Inflammatory macrophage treated with lipopolysaccharide for 4 hours (primary cell): ENCODE results near the gene IBTK.
"Not testable (repeated sequence)": the region's sequence is repeated elsewhere in the genome, so short reads cannot be mapped to it uniquely, and the experiment has no call there.

Source experiments
- DNase-seq: peaks from one replicate; pipeline ENCODE4 v3.0.0-alpha.2; 2020

The IBTK gene

DNA sequence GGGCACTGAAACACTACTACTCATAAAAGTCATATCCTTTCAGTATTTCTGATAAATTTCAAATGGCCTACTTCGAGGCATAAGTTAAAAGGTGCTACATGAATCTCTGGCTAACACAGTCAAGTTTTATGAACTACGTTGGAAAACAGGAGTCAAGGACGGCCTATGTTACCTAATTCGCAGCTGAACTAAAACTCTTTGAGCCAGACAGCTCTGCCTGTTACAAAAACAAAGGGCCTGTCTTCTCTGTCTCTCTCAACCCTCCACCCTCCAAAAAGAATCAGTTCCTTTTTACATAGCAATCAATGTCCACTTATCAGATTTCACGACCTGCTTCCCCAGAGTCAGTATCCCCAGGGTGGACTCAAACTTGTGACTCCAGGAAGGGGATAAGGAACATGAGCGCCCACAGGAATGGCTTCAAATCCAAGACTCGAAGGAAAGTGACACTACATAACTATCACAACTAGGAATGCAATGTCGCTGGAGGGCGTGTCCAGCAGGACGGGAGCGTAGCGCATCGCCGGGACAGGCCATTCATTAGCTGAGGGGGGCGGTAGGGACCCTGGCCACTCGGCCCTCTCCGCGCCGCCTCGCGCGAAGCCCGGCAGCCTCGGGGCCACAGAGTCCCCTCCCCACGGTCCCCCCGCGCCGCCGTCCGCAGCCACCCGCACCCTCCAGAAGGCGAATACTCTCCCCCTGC is 591 bp downstream of the IBTK start:
- DNase-seq: peak; percentile 72

DNA sequence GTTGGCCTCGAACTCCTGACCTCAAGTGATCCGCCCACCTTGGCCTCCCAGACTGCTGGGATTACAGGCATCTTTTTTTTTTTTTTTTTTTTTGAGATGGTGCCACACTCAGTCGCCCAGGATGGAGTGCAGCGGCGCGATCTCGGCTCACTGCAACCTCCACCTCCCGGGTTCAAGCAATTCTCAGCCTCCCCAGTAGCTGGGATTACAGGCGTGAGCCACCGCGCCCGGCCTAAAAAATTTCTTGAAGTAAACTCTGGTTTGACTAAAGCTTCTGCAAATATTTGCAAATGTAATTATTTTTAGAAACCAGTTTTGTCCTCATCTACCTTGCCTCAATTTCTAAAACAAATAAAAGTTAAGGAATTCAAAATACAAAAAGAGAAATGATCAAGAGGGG is 1.2 kb downstream of the IBTK start:
- peak; percentile 2 for DNase-seq

DNA sequence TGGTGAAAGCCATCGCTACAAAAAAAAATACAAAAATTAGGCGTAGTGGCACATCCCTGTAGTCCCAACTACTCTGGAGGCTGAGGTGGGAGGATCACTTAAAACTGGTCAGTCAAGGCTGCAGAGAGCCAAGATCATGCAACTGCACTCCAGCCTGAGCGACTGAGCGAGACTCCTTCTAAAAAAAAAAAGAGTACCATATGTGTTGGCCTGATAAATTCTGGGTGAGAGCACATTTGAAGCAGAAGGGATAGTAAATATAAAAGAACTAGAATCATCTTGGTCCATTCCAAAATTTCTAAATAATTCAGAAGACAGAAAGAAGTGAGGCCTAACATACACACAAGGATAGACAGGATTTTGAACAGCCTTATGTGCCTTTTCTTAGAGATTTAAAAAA is 2.2 kb downstream of the IBTK start:
- no peak for DNase-seq

DNA sequence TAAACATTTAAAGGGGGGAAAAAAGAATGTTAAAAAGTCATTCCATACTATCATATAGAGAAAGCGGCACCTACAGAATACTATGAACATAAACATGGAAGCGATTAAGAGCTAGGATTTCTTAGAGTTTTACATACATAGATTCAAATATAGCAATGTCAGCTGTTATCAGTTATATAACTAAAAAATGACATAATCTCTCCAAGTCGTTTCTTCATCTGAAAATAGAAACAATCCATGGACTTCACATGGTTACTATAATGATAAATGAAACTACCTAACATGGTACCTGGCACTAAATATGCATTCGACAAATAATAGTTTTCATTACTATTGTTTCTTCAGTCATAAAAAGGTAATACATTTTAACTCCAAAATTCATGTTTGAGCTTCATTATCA is 3.7 kb downstream of the IBTK start:
- no peak for DNase-seq

DNA sequence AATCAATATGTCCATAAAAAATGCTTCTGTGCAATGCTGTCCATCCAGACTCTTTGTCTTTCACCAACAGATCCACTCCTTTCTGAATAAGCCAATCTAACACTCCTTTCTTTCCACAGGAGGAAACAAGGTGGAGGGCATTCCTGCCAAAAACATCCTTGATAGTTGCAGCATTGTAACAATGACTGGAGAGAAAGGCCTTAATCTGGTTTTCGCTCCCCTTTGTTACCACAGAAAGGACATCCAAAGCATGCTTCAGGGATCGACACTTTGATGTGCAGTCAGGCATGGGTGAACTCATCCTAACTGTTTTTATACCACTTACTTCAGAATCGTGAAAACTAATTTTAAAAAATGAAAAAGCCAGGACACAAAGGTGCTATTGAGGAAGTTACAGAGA is 7.4 kb downstream of the IBTK start:
- no peak for DNase-seq

DNA sequence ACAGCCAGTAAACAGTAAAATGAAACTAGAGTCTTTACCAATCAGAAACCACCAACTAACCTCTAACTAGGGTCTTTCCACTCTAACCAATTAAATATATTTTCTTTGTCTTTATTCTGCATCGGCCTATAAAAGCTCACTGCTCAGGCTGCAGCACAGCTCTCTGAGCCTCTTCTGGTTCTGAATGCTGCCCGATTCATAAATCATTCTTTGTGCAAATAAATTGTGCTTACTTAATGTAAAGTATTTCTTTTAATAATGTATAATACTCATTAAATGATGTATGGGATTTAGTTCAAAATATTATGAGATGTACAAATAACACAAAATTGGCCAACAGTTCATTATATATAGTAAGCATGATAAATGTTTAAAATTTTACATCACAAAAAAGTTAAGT is 7.9 kb downstream of the IBTK start:
- DNase-seq: no peak

DNA sequence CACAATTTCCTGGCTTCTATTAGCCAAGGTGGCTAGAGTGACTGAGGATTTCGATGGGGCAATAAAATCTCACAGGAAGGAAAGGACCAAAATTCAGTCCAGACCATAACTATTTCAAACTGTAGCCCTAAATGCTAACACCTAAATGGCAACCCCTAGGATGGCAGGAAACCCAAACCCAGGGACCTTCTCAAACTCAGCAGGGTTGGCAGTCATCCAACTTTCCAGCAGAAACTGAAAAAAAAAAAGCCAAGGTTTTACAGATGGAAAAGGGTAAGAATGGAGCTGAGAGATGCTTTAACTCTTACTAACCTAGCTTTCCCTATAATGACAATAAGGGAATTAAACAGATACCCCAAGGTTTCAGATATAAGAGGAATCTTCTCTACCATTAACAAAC is 10.5 kb downstream of the IBTK start:
- no peak for DNase-seq

DNA sequence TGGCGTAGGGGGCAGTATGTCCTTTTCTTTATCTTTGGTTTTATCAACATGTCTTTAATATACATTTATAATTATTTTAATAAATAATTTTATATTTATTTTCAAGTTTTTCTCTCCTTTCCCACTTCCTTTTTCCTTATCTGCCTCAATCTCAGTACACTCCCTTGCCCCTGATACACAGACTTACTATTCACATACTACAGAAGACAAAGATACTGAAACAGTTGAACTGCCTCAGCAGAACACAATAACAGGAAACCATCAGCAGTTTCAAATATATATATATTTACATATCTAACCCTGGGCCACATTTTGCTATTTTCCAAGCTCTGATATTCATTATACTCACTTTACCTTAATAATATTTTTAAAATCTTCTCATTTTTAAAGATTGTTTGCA is 19.8 kb downstream of the IBTK start:
- DNase-seq: no peak

DNA sequence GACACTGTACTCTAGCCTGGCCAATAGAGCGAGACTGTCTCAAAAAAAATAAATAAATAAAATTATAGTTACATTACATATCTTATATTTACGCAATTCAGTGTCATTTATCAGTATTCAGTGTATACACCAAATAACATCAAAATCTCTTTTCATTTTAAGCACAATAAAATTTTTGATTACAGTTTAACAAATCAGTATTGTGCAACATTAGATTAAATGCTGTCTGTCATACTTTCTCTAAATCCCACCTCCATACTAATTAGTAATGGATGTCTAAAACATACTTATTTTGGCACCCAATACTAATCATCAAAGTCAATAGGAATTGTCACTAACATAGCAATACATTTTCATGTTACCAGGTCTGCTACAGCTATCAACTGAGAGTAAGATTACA is 27.4 kb downstream of the IBTK start:
- DNase-seq: no peak

DNA sequence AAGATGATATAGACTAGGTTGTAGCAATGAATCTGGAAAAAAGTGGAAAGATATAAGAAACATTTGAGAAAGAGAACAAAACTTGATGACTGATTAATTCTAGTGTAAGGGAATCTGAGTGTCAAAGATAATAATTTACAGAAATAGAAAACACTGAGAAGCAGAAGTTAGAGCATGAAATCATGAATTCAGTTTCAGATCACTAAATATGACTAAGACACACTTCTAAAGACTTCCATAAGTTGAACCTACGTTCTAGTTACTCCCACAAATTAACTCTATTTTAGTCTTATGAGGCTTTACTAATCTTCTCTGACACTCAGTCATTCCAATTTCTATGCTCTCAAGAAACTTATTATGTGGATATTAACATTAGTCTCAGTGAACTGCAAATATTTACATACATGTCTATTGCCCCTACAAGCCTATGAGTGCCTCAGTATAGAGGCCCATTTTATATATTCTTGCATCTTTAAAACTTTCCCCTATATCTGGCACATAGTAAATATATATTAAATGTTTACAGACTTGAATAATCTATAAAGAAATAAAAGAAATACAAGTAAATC is 30.4 kb downstream of the IBTK start:
- DNase-seq: peak; percentile 86

DNA sequence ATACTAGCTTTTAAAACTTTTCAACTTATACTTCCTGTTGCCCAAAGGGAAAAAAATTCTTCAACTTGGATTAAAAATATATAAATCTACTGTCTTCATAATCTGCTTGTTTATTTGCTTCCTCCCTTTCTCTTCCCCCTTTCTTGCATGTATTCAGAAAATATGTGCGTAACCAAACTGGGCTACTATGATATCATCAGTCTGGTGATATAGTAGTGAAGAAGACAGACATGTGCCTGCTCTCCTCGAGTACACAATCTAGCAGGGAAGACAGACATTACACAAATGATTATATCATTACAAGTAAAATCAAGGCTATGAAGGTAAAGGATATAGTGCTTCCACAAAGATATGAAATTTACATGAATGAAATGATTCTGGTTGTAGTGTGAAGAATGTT is 31.0 kb downstream of the IBTK start:
- DNase-seq: peak; percentile 91

DNA sequence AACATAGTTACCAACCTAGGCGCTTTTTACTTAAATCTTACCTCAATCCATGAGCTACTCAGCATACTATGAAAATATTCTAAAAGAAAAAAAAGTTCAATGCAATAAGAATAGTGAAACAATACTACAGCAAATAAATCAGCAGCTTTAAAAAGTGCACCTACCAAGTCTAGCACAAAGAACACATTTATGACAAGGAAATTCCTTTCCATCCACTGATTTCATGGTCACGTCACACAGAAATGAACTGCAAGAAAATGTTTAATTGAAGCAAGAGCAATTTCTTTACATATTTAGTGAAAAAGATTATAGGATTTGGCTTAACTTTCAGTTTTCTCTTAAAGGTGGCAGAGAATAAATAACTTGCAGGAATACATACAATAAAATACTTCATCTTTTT is 36.2 kb downstream of the IBTK start:
- DNase-seq: no peak

DNA sequence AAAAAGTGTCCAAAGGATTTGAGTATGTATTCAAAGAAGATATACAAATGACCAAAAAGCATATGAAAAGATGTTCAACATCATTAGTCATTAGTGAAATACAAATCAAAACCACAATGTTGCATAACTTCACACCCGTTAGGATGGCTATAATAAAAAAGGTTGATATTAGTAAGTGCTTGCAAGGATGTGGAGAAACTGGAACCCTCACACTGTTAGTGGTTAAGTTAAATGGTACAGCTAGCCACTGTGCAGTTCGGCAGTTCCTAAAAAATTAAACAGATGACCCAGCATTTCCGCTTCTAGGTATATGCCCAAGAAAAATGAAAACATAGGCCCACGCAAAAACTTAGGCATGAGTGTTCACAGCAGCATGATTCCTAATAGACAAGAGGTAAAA is 38.6 kb downstream of the IBTK start:
- DNase-seq: peak; percentile 42

DNA sequence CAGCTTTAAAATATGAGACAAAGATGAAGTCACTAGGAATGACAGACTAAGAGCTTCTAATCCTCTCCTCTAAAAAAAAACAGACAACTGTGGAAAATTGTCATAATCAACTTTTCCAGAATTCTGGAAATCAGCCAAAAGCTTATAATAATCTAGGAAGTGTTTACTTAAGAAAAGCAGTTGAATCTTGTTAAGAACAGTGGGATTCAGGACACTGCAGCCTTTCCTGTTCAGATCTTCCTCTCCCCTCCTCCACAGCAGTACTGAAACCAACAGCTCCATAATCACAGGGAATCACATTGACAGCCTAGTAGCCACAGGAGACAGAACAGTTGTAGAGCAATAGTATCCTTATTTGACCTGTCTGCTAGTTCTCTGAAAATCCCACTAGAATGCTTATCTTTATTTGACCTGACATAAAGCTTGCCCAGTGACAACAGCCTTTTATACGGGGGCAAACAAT is 41.6 kb downstream of the IBTK start:
- no peak for DNase-seq

DNA sequence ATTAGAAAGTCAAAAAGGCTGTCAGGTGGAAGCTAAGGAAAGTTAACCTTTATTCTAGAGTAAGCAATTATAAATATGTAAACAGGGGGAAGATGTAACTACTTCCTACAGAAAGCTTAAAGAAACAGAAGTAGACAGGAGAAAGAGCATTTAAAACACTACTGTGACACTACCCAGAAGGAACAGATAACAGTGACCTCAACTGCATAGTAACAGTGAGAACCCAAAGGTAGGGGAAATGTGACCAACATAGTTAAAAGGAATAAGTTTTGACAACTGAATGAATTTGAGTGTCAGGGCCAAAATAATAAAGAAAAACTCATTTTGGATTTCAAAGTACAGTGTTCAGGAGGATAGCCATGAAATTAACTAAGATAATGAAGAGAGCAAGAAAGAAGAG is 43.5 kb downstream of the IBTK start:
- no peak for DNase-seq

DNA sequence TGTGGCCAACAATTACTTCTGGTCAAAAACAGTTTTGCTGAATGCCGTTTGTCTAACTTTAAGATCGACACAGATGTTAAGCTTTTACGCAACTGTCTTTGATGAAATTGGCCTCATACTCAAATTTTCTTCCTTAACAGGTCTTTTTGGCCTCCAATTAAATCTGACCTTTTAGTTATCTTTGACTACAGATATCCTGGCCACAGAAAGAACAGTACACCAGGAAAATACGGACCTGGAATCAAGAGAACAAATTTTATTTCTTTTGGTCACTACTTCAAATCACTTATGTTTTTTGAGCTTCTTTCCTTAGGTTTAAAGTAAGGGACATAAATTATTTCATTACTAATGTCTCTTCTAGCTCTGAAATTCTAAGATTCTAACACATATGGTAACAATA is 49.8 kb downstream of the IBTK start:
- DNase-seq: no peak

DNA sequence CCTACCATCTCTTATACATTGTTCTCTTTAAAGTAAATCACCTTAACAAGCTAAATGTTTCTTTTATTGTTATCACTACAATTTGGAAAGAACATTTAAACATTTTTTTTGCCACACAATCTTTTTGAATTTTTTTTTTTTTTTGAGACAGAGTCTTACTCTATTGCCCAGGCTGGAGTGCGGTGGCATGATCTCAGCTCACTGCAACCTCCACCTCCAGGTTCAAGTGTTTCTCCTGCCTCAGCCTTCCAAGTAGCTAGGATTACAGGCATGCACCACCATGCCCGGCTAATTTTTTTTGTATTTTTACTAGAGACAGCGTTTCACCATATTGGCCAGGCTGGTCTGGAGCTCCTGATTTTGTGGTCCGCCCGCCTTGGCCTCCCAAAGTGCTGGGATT is 50.3 kb downstream of the IBTK start:
- not testable (repeated sequence) for DNase-seq

DNA sequence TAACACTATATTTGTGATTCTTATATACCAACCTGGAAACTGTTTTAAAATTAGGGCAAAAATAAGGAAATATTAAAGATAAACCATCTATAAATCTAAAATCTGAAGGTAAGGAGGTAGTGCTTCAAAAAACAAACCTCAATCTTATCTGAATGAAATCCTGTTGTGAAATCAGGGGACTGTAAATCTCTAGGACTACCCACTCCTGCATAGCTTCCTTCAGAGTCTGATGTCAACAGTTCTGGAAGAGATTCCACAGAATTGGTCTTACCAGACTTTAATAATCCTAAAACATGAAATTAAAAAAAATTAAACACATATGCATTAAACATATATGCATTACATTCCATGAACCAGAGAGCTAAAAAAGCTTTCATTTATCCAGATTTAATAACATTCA is 51.4 kb downstream of the IBTK start:
- DNase-seq: no peak

DNA sequence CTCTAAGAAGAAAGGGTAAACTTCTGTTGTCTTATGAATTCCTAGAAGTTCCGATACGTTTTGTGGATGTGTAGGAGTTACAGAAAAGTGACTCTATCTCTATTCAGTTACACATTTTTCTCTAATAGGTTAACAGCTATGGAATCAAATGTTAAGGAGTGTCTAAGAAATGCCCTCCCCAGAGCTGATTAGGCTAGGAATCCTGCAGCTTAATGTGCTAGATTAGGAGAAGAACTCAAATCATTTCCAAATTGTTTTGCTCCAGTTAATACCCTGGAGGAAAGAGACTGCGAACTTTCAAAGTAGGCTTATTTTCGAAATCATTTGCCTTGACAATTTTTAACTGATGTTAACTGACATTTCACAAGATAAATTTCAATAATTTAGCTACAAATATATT is 51.9 kb downstream of the IBTK start:
- DNase-seq: no peak

DNA sequence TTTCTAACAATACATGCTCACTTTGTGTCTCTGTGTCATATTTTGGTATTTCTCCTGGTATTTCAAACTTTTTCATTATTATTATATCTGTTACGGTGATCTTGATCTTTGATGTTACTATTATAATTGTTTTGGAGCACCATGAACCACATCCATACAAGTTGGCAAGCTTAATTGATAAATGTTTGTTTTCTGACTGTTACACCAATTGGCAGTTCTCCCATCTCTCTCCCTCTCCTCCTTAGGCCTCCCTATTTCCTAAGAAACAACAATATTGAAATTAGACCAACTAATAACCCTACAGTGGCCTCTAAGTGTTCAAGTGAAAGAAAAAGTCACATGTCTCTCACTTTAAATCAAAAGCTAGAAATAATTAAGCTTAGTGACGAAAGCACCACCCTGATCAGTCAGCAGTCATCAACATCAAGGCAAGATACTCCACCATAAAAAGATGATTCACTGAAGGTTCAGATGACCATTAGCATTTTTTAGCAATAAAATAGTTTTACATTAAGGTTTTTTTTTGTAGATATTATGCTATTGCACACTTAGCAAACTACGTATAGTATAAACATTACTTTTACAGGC is 61.5 kb downstream of the IBTK start:
- DNase-seq: no peak

DNA sequence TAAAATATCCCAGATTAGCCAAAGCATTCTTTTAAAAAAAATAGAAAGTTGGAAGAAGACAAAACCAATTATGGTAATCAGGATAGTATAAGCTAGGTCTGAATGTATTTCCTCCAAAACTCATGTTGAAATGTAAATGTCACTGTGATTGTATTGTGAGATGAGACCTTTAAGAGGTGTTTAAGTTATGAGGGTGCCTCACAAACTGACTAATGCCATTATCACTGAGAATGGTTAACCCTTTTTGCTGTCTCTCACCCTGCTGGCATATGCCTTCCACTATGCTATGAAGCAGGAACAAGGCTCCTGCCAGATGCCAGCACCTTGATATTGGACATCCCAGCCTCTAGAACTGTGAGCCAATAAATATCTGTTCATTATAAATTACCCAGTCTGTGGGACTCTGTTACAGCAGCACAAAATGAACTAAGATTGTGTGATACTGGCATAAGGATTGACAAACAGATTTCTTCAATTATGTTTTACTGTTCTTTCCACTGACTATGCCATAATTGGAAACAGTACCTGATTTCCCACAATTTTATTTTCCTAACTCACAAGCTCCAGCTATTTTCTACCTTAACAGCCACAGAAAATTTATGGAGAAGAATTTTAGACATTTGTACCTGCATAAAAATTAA is 63.8 kb downstream of the IBTK start:
- DNase-seq: no peak

DNA sequence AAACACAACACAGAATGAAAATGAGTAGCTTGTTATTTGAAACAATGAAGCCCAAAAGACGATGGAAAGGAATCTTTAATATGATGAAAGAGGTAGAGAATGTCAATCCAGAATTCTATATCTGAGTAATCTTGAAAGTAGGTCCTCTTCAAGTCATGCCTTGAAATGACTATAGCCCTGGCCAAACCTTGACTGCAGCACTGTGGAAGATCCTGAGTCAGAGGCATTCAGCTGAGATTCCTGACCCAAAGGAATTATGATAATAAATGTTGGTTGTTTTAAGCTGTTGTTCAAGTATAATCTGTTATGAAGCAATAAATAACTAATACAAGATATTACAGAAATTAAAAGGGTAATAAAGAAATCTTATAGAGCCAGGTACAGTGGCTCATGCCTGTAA is 64.8 kb downstream of the IBTK start:
- no peak for DNase-seq

DNA sequence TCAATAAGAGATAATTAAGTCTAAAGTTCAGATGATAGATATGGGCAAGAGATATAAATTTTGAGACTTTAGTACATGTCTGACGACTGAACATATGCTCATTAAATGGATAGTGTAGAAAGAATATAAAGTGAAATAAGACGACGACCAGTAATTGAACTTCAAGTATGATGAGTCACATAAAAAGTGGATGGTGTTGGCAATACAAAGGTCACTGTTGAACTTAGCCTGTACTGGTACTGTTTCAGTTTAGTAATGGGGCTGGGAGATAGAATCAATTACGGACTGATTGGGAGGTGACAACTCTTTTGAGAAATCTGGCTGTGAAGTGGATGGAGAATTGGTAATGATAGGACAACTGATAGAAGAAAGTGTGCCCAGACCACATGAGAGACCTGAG is 68.1 kb downstream of the IBTK start:
- DNase-seq: no peak

DNA sequence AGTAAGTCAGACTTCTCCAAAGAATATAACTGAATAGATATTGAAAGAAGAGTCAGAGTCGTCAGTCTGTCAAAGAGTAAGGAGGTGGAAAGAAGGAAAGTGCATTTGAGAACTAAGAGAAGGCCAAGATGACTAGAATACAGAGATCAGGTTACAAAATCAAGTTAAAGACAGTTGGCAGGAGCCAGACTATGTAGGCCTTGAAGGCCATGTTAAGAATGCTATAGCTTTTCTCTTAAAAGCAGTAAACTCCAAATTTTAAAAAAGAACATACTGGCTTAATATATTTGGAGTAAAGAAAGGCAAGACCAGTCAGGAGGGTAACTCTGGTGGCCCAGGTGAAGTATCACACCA is 68.8 kb downstream of the IBTK start:
- DNase-seq: no peak
